ENCODE measurements around the gene DLX2. TPM values are rescaled to one million over a fixed set of nuclear protein-coding genes. Genes with fewer than 3 reads are reported as not detected.

DLX2 gene
- total and polyA plus RNA-seq, 10 of the 15 experiments (the other 5 are each of a cell fraction or from before 2014, with no cell fraction given), result 0.03 TPM; not detected in 9

DNA sequence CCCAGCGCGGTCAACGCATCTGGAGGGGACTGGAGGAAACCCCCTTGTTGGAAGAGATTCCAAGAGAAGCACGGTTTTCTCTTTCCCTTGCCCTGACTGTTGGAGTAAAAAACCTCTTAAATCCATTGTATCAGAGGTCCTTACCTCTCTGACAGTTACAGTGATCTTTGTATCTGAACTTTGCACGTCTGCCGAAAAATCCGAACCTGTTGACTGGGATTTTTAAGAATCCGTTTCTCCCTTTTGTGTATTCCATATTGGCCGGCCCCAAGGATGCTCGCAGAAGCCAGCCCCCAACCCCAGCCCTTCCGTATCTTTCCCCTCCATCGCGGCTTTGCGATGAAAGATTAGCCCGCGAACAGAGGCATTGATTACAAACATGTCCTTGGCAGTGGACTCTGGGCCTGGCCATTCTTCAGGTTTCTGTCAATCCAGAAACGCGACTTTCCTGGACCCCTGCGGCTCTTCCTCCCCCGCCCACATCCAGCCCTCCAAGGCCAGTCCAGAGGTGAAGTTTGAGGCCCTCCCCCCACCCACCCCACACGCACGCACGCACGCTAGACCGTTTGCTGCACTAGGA lies 22.0 kb downstream of the DLX2 start (continued):
- TF ChIP-seq CHD2 (IDR thresholded peaks at IDR 0.05; ENCODE audit: borderline replicate concordance, low read depth, low read length), result no peak

DNA sequence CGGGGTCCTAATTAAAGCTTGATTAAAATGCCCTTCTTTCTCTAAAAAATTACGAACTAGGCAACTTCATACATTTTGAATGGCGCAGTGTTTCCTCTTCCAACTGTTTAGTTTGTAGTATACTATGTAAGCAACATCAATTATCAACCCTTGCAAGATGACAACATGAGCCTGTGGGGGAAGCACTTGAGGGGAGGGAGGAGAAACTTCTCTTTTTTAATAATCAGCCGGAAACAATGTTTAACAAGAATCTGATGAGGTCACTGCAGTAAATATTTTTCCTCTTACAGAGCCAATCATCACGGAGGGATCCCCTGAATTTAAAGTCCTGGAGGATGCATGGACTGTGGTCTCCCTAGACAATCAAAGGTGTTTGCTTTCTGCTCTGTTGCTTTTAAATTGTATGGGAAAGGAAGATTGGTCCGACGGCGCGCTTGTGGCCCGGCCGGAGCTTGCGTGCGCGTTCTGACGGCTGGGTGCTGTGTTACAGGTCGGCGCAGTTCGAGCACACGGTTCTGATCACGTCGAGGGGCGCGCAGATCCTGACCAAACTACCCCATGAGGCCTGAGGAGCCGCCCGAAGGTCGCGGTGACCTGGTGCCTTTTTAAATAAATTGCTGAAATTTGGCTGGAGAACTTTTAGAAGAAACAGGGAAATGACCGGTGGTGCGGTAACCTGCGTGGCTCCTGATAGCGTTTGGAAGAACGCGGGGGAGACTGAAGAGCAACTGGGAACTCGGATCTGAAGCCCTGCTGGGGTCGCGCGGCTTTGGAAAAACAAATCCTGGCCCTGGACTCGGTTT lies 22.7 kb downstream of the DLX2 start:
- 62% methylated on average over 33 of the region's 38 CpGs for WGBS (ENCODE audit: insufficient coverage, insufficient replicate concordance, low lambda C conversion rate, missing lambda C conversion rate)
- DNase-seq (ENCODE audit: low read depth, low spot score) (no peak), ATAC-seq (no peak), FAIRE-seq (no peak)
- no TSS peak for BruUV-seq (replicated peaks)
- RAD21 ChIA-PET (ENCODE audit: unreplicated experiment), result no interaction called here
- SMC1A ChIA-PET (ENCODE audit: uncharacterized antibody, unreplicated experiment), result no interaction called here
- Histone ChIP-seq H3K9ac (ENCODE audit: control insufficient read depth, insufficient read depth, low read length) (no peak overlapping the region), H3K36me3 (ENCODE audit: control insufficient read depth in 2 of 2, insufficient read depth in 2 of 2, low read length in 1 of 2) (no peaks in the 10 kb centered on the region), H4K20me1 (ENCODE audit: control insufficient read depth, insufficient read depth) (peaks cover 7% of the 10 kb centered on the region), H3K27ac (ENCODE audit: control insufficient read depth, insufficient read depth) (no peak overlapping the region), H3K27me3 (replicated peaks in 1 of 2; ENCODE audit: control insufficient read depth in 2 of 2, insufficient read depth in 2 of 2, low read length in 1 of 2) (peaks cover 23 to 33% of the 10 kb centered on the region in 2 experiments), H3K9me3 (replicated peaks; ENCODE audit: control insufficient read depth, insufficient read depth, low read length) (no peaks in the 10 kb centered on the region; the same call in 2 of the 3 replicates), H3K4me1 (ENCODE audit: control insufficient read depth, insufficient read depth, low read length) (peaks cover 13% of the 10 kb centered on the region), H2AFZ (ENCODE audit: control insufficient read depth, low read depth, low read length) (no peak overlapping the region), H3K79me2 (ENCODE audit: control insufficient read depth, insufficient read depth, low read length) (no peaks in the 10 kb centered on the region), H3K4me2 (ENCODE audit: control insufficient read depth, insufficient read depth) (no peak overlapping the region), H3K4me3 (no peak overlapping the region)
- intact Hi-C loops (cut with micrococcal nuclease; ENCODE audit: unreplicated experiment), result no loop called here
- POLR2A ChIA-PET, result no interaction called here
- TF ChIP-seq NBN (IDR thresholded peaks at IDR 0.05), result no peak
- in situ Hi-C loops (cut with MboI), result no loop called here
- CTCF ChIA-PET, result no interaction called here

DNA sequence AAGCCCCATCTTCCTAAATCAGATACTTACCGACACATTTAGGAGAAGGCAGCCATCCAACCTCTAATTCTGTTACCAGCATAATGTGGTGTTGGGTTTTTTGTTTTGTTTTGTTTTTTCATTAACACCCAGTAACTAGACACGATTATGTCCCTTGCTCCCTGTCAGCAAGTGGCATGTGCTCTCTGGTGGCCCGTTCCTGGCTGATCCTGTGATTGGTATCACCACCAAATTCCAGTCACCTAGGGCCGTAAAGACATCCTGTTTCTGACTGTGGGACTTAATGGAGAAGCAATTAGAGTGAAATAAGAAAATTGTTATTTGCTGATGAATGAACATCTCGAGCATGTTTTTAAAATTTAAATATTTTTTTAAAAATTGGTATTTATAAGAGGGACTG lies 23.3 kb downstream of the DLX2 start:
- Histone ChIP-seq H3K4me1 (ENCODE audit: control insufficient read depth, insufficient read depth, low read length) (peaks cover 8% of the 10 kb centered on the region), H3K4me2 (ENCODE audit: control insufficient read depth, insufficient read depth) (no peak overlapping the region), H3K27ac (ENCODE audit: control insufficient read depth, insufficient read depth) (no peak overlapping the region), H3K27me3 (replicated peaks in 1 of 2; ENCODE audit: control insufficient read depth in 2 of 2, insufficient read depth in 2 of 2, low read length in 1 of 2) (peaks cover 21 to 33% of the 10 kb centered on the region in 2 experiments), H3K4me3 (no peak overlapping the region), H4K20me1 (ENCODE audit: control insufficient read depth, insufficient read depth) (peaks cover 7% of the 10 kb centered on the region), H3K36me3 (ENCODE audit: control insufficient read depth in 2 of 2, insufficient read depth in 2 of 2, low read length in 1 of 2) (no peaks in the 10 kb centered on the region), H3K79me2 (ENCODE audit: control insufficient read depth, insufficient read depth, low read length) (no peaks in the 10 kb centered on the region), H3K9me3 (replicated peaks; ENCODE audit: control insufficient read depth, insufficient read depth, low read length) (no peaks in the 10 kb centered on the region; the same call in 2 of the 3 replicates), H2AFZ (ENCODE audit: control insufficient read depth, low read depth, low read length) (no peak overlapping the region), H3K9ac (ENCODE audit: control insufficient read depth, insufficient read depth, low read length) (no peak overlapping the region)
- no peak for FAIRE-seq
- ChIA-PET CTCF (no interaction called here), RAD21 (ENCODE audit: unreplicated experiment) (no interaction called here), SMC1A (ENCODE audit: uncharacterized antibody, unreplicated experiment) (no interaction called here), POLR2A (no interaction called here)
- 72% methylated on average over 5 of the region's 5 CpGs for WGBS (ENCODE audit: insufficient coverage, insufficient replicate concordance, low lambda C conversion rate, missing lambda C conversion rate)
- DNase-seq (ENCODE audit: low read depth, low spot score), result no peak
- BruUV-seq (replicated peaks), result no TSS peak
- no peak for ATAC-seq
- in situ Hi-C loops (cut with MboI), result no loop called here
- intact Hi-C loops (cut with micrococcal nuclease; ENCODE audit: unreplicated experiment), result no loop called here
- no peak for TF ChIP-seq TARDBP (IDR thresholded peaks at IDR 0.05; ENCODE audit: borderline replicate concordance)
- no peak for TF ChIP-seq BHLHE40 (IDR thresholded peaks at IDR 0.05; ENCODE audit: borderline replicate concordance in 1 of 2, low read depth in 2 of 2, low read length in 1 of 2)
- no peak for TF ChIP-seq SMC3 (IDR thresholded peaks at IDR 0.05; ENCODE audit: borderline replicate concordance, low read length)
- no peak for TF ChIP-seq HCFC1 (IDR thresholded peaks at IDR 0.05; ENCODE audit: low read length)
- TF ChIP-seq, protein P1, sequence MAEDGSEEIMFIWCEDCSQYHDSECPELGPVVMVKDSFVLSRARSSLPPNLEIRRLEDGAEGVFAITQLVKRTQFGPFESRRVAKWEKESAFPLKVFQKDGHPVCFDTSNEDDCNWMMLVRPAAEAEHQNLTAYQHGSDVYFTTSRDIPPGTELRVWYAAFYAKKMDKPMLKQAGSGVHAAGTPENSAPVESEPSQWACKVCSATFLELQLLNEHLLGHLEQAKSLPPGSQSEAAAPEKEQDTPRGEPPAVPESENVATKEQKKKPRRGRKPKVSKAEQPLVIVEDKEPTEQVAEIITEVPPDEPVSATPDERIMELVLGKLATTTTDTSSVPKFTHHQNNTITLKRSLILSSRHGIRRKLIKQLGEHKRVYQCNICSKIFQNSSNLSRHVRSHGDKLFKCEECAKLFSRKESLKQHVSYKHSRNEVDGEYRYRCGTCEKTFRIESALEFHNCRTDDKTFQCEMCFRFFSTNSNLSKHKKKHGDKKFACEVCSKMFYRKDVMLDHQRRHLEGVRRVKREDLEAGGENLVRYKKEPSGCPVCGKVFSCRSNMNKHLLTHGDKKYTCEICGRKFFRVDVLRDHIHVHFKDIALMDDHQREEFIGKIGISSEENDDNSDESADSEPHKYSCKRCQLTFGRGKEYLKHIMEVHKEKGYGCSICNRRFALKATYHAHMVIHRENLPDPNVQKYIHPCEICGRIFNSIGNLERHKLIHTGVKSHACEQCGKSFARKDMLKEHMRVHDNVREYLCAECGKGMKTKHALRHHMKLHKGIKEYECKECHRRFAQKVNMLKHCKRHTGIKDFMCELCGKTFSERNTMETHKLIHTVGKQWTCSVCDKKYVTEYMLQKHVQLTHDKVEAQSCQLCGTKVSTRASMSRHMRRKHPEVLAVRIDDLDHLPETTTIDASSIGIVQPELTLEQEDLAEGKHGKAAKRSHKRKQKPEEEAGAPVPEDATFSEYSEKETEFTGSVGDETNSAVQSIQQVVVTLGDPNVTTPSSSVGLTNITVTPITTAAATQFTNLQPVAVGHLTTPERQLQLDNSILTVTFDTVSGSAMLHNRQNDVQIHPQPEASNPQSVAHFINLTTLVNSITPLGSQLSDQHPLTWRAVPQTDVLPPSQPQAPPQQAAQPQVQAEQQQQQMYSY (CRISPR knock-in tag; IDR thresholded peaks at IDR 0.05), result no peak
- TF ChIP-seq ZNF24 (IDR thresholded peaks at IDR 0.05), result no peak
- no peak for TF ChIP-seq MEF2A (IDR thresholded peaks at IDR 0.05; ENCODE audit: insufficient read depth, low read depth, low read length)
- TF ChIP-seq, protein P2, sequence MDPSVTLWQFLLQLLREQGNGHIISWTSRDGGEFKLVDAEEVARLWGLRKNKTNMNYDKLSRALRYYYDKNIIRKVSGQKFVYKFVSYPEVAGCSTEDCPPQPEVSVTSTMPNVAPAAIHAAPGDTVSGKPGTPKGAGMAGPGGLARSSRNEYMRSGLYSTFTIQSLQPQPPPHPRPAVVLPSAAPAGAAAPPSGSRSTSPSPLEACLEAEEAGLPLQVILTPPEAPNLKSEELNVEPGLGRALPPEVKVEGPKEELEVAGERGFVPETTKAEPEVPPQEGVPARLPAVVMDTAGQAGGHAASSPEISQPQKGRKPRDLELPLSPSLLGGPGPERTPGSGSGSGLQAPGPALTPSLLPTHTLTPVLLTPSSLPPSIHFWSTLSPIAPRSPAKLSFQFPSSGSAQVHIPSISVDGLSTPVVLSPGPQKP (IDR thresholded peaks at IDR 0.05; ENCODE audit: low read depth, low read length), result no peak
